SK-N-SH (cell line): ENCODE results near the gene APBB2. TPM values are rescaled to one million over a fixed set of nuclear protein-coding genes. Genes with fewer than 3 reads are reported as not detected.

Source experiments
- CTCF ChIA-PET: fragments of 300-600, 350-600 bp; formaldehyde crosslinking; extraction: SDS; loops from one replicate; lab custom pipeline; 2021; lab: Yijun Ruan, JAX
- POLR2A ChIA-PET: fragments of 350-600 bp; sonication (Branson Sonifier 250); formaldehyde crosslinking; extraction: SDS; loops from one replicate; lab custom pipeline; 2020; ENCODE audit warnings: antibody characterized with exemption, inconsistent platforms; lab: Yijun Ruan, JAX
- DNase-seq: peaks from one replicate; pipeline ENCODE4 v3.0.0; 2012
- H2AFZ ChIP-seq: fragments of 200-600 bp; sonication (generic); 2 replicates; pipeline ENCODE4 v1.8.1; 2016; ENCODE audit warnings: antibody characterized with exemption, mild to moderate bottlenecking, low read depth
- H3F3A ChIP-seq: fragments of 200-600 bp; sonication (generic); replicated peaks from 2 replicates; pipeline ENCODE3; 2016; ENCODE audit warnings: antibody characterized with exemption, mild to moderate bottlenecking; ENCODE audit not compliant: insufficient read depth
- H3K27ac ChIP-seq, 2 experiments: fragments of 200-500 bp in 1 of 2; fragments of 200-600 bp in 1 of 2; sonication (Bioruptor generic) in 1 of 2; sonication (generic), shearing (Covaris generic) in 1 of 2; 2 replicates each; pipeline versions ENCODE4 v1.5.1 to v1.6.1; 2014 to 2016; ENCODE audit warnings: low read depth in 2 of 2, inconsistent platforms in 1 of 2, low read length in 1 of 2, mild to moderate bottlenecking in 1 of 2, mixed read lengths in 1 of 2
- H3K27me3 ChIP-seq: fragments of 200-600 bp; sonication (generic), shearing (Covaris generic); 2 replicates; pipeline ENCODE4 v1.6.1; 2016; ENCODE audit warnings: mixed run types; ENCODE audit not compliant: insufficient read depth
- H3K36me3 ChIP-seq, 2 experiments: fragments of 200-500 bp in 1 of 2; fragments of 200-600 bp in 1 of 2; sonication (Bioruptor generic) in 1 of 2; sonication (generic) in 1 of 2; replicated peaks in 1 of 2; 2 replicates each; pipeline versions ENCODE3 to v1.5.1; 2014 to 2016; ENCODE audit warnings: low read length in 1 of 2, mild to moderate bottlenecking in 1 of 2; ENCODE audit not compliant: insufficient read depth in 2 of 2, control insufficient read depth in 1 of 2
- H3K4me1 ChIP-seq, 2 experiments: fragments of 200-500 bp in 1 of 2; fragments of 200-600 bp in 1 of 2; sonication (Bioruptor generic) in 1 of 2; sonication (generic), shearing (Covaris generic) in 1 of 2; 2 replicates each; pipeline versions ENCODE4 v1.5.1 to v1.6.1; 2014 to 2016; ENCODE audit warnings: low read depth in 1 of 2, low read length in 1 of 2, mixed run types in 1 of 2; ENCODE audit not compliant: insufficient read depth in 2 of 2, control insufficient read depth in 1 of 2
- H3K4me2 ChIP-seq: fragments of 200-600 bp; sonication (generic), shearing (Covaris generic); 2 replicates; pipeline ENCODE4 v1.6.1; 2017; ENCODE audit warnings: mixed run types
- H3K4me3 ChIP-seq, 2 experiments: fragments of 200-500 bp in 1 of 2; fragments of 200-600 bp in 1 of 2; sonication (Bioruptor generic) in 1 of 2; sonication (generic), shearing (Covaris generic) in 1 of 2; 2 replicates each; pipeline versions ENCODE4 v1.5.1 to v1.8.1; 2014 to 2016; ENCODE audit warnings: low read depth in 2 of 2, inconsistent platforms in 1 of 2, low read length in 1 of 2, mild to moderate bottlenecking in 1 of 2, mixed read lengths in 1 of 2, moderate library complexity in 1 of 2
- H3K79me2 ChIP-seq: fragments of 200-600 bp; sonication (generic); 2 replicates; pipeline ENCODE4 v1.8.1; 2017; ENCODE audit warnings: mild to moderate bottlenecking; ENCODE audit not compliant: insufficient read depth
- H3K9ac ChIP-seq: fragments of 200-600 bp; sonication (generic); 2 replicates; pipeline ENCODE4 v1.6.1; 2017; ENCODE audit warnings: mixed run types
- H3K9me2 ChIP-seq: fragments of 200-600 bp; sonication (generic); 2 replicates; pipeline ENCODE4 v1.6.1; 2017; ENCODE audit warnings: mixed run types
- H3K9me3 ChIP-seq: fragments of 200-600 bp; sonication (generic); 2 replicates; pipeline ENCODE4 v1.6.1; 2017; ENCODE audit warnings: mixed run types, mild to moderate bottlenecking, moderate library complexity
- H4K20me1 ChIP-seq: fragments of 200-600 bp; sonication (generic); 2 replicates; pipeline ENCODE4 v1.6.1; 2017; ENCODE audit warnings: mild to moderate bottlenecking, mixed run types; ENCODE audit not compliant: insufficient read depth
- EP300 ChIP-seq, 2 experiments: IDR thresholded peaks; 2 replicates each; pipeline versions ENCODE4 v1.4.0 to v1.6.1; 2012; ENCODE audit warnings: borderline replicate concordance in 1 of 2, low read depth in 1 of 2, low read length in 1 of 2
- EZH2phosphoT487 ChIP-seq: fragments of 200-600 bp; sonication (generic); IDR thresholded peaks from 2 replicates; pipeline ENCODE4 v1.6.1; 2017; ENCODE audit warnings: low read depth, mixed run types, mild to moderate bottlenecking, antibody characterized with exemption, moderate library complexity, borderline replicate concordance
- FOSL2 ChIP-seq: IDR thresholded peaks from 2 replicates; pipeline ENCODE4 v1.4.0; 2012; ENCODE audit warnings: low read depth, mild to moderate bottlenecking, moderate library complexity, borderline replicate concordance
- FOXM1 ChIP-seq: IDR thresholded peaks from 2 replicates; pipeline ENCODE4 v1.4.0; 2012; ENCODE audit warnings: low read depth, mild to moderate bottlenecking
- GABPA ChIP-seq: IDR thresholded peaks from 2 replicates; pipeline ENCODE4 v1.4.0; 2012; ENCODE audit warnings: low read depth, mild to moderate bottlenecking
- GATA2 ChIP-seq: sonication (generic); formaldehyde crosslinking; IDR thresholded peaks from 2 replicates; pipeline ENCODE4 v1.5.0; 2020; ENCODE audit warnings: mild to moderate bottlenecking, missing genetic modification reagents
- MXI1 ChIP-seq: IDR thresholded peaks from 2 replicates; pipeline ENCODE4 v1.6.1; 2012; ENCODE audit warnings: mild to moderate bottlenecking, low read depth, low read length, improper control_type of control experiment
- NRF1 ChIP-seq: IDR thresholded peaks from 2 replicates; pipeline ENCODE4 v1.6.1; 2012; ENCODE audit warnings: low read depth, mild to moderate bottlenecking, low read length
- RFX5 ChIP-seq: IDR thresholded peaks from 2 replicates; pipeline ENCODE4 v1.6.1; 2012; ENCODE audit warnings: mild to moderate bottlenecking, improper control_type of control experiment, low read length
- SIN3A ChIP-seq: IDR thresholded peaks from 2 replicates; pipeline ENCODE4 v1.6.1; 2012; ENCODE audit warnings: low read depth, mild to moderate bottlenecking, low read length, moderate library complexity, borderline replicate concordance
- SMC3 ChIP-seq: IDR thresholded peaks from 2 replicates; pipeline ENCODE4 v1.6.1; 2012; ENCODE audit warnings: low read depth, low read length, improper control_type of control experiment
- USF2 ChIP-seq: fragments of 150-350 bp; IDR thresholded peaks from 2 replicates; pipeline ENCODE4 v1.6.1; 2017; ENCODE audit warnings: antibody characterized with exemption, low read length, low read depth, borderline replicate concordance
- WGBS: methylation state at CpG from one replicate; pipeline ENCODE4 v1.1.6; 2017; ENCODE audit warnings: low lambda C conversion rate; 5-methylcytosine and 5-hydroxymethylcytosine counted together
- polyA plus RNA-seq, 3 experiments: library from polyadenylated mRNA; depleted of rRNA; stranded (reverse); fragments of >200 nt; gene quantifications; 2 replicates each; pipeline ENCODE4 v1.2.3, GENCODE V29; 2012
- TF ChIP-seq, protein P1 (sequence below): fragments of 200-600 bp; sonication (generic); IDR thresholded peaks from 2 replicates; pipeline ENCODE4 v1.6.1; 2017; ENCODE audit warnings: antibody characterized with exemption, mild to moderate bottlenecking, moderate library complexity

APBB2 gene
- polyA plus RNA-seq, 1 of the 3 experiments (the other 2 are of a cell fraction), result 49.8 TPM

DNA sequence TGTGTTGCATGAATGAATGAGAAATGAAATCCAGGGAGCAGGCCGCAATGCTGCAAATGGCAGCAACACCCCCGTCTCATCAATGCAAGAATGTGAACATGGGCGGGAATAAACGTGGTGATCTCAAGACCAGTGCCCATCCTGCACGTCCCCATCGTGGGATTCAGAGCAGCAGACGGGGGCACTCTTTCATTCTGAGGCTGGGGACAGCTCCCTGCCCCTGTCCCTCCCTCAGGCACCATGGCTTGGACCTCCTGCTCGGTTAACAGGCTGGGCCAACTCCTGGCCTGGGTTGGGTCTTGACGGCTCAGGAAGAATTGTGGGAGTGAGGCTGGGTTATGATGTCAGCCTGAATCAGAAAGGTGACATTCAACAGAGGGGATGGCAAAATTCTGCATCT, 385.7 kb downstream of the APBB2 start:
- Histone ChIP-seq H4K20me1 (no peaks in the 10 kb centered on the region), H3K27me3 (no peaks in the 10 kb centered on the region), H3K9me3 (no peaks in the 10 kb centered on the region), H2AFZ (no peak overlapping the region), H3K79me2 (no peaks in the 10 kb centered on the region), H3K4me2 (no peak overlapping the region), H3K9ac (no peak overlapping the region), H3K36me3 (peaks cover 30 to 52% of the 10 kb centered on the region in 2 experiments), H3K4me3 (no peak overlapping the region), H3K9me2 (no peaks in the 10 kb centered on the region), H3K4me1 (no peaks in the 10 kb centered on the region; a peak in 1 of 4 replicates), H3F3A (no peaks in the 10 kb centered on the region), H3K27ac (no peak overlapping the region)
- DNase-seq, result no peak
- CTCF ChIA-PET, result interaction anchor here (0.6 to 3.9 kb wide), 4 partner anchors 12 to 382 kb away, joined by 3 to 22 read pairs (median 4); no protein-coding TSS in a partner anchor
- 100% methylated on average over 9 of the region's 9 CpGs for WGBS
- POLR2A ChIA-PET, result no interaction called here
- TF ChIP-seq RFX5, result no peak
- no peak for TF ChIP-seq SIN3A

GRCh38 chr4:40827758-40828157, 386.6 kb downstream of the APBB2 start:
- Histone ChIP-seq H3K4me3 (no peak overlapping the region), H3F3A (no peaks in the 10 kb centered on the region), H3K9ac (no peak overlapping the region), H3K36me3 (peaks cover 26 to 52% of the 10 kb centered on the region in 2 experiments), H3K4me2 (no peak overlapping the region), H3K9me3 (no peaks in the 10 kb centered on the region), H3K27me3 (no peaks in the 10 kb centered on the region), H4K20me1 (no peaks in the 10 kb centered on the region), H3K4me1 (no peaks in the 10 kb centered on the region; a peak in 1 of 4 replicates), H3K9me2 (no peaks in the 10 kb centered on the region), H3K79me2 (no peaks in the 10 kb centered on the region), H2AFZ (no peak overlapping the region), H3K27ac (no peak overlapping the region)
- ChIA-PET POLR2A (no interaction called here), CTCF (interaction anchor here (0.6 to 1.7 kb wide), 4 partner anchors 9 to 383 kb away, joined by 3 to 4 read pairs (median 3); no protein-coding TSS in a partner anchor)
- TF ChIP-seq, protein P1, sequence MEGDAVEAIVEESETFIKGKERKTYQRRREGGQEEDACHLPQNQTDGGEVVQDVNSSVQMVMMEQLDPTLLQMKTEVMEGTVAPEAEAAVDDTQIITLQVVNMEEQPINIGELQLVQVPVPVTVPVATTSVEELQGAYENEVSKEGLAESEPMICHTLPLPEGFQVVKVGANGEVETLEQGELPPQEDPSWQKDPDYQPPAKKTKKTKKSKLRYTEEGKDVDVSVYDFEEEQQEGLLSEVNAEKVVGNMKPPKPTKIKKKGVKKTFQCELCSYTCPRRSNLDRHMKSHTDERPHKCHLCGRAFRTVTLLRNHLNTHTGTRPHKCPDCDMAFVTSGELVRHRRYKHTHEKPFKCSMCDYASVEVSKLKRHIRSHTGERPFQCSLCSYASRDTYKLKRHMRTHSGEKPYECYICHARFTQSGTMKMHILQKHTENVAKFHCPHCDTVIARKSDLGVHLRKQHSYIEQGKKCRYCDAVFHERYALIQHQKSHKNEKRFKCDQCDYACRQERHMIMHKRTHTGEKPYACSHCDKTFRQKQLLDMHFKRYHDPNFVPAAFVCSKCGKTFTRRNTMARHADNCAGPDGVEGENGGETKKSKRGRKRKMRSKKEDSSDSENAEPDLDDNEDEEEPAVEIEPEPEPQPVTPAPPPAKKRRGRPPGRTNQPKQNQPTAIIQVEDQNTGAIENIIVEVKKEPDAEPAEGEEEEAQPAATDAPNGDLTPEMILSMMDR, result no peak
- TF ChIP-seq USF2, result no peak
- TF ChIP-seq GABPA, result no peak
- TF ChIP-seq EZH2phosphoT487, result no peak
- no peak for TF ChIP-seq MXI1
- TF ChIP-seq EP300 (IDR thresholded peaks at IDR 0.05; ENCODE audit: borderline replicate concordance in 1 of 2, low read depth in 1 of 2, low read length in 1 of 2), result no peak
- no peak for TF ChIP-seq FOXM1
- TF ChIP-seq NRF1, result no peak
- no peak for TF ChIP-seq SMC3
- no peak for TF ChIP-seq GATA2 (CRISPR knock-in tag)
- no peak for TF ChIP-seq FOSL2
- 93% methylated on average over 6 of the region's 6 CpGs for WGBS
- DNase-seq, result no peak
